ENCODE results near the gene LARGE1. TPM values are rescaled to one million over a fixed set of nuclear protein-coding genes. Genes with fewer than 3 reads are reported as not detected.

Gene LARGE1
- total and polyA plus RNA-seq, 9 of the 15 experiments (the other 6 are each of a cell fraction or from before 2014, with no cell fraction given) = 0.01 to 0.66 (median 0.14) TPM; not detected in 2

GRCh38 chr22:33570110-33570509 is 350.2 kb downstream of the LARGE1 start:
- Histone ChIP-seq H3K4me3 (no peak overlapping the region), H3K36me3 (ENCODE audit: control insufficient read depth, insufficient read depth, low read length) (no peaks in the 10 kb centered on the region), H3K4me1 (replicated peaks in 1 of 2; ENCODE audit: control insufficient read depth in 2 of 2, insufficient read depth in 2 of 2, low read length in 2 of 2) (no peaks in the 10 kb centered on the region), H3K27me3 (ENCODE audit: control insufficient read depth in 2 of 2, insufficient read depth in 2 of 2, low read length in 2 of 2) (no peaks in the 10 kb centered on the region), H2AFZ (ENCODE audit: low read depth, low read length) (no peak overlapping the region), H3K4me2 (ENCODE audit: insufficient read depth, low read length) (no peak overlapping the region), H3K79me2 (ENCODE audit: control insufficient read depth, insufficient read depth, low read length) (no peaks in the 10 kb centered on the region), H3K9ac (ENCODE audit: insufficient read depth in 1 of 2, low read depth in 2 of 2, low read length in 2 of 2) (no peak overlapping the region), H3K9me1 (ENCODE audit: control insufficient read depth, insufficient read depth, low read length) (no peaks in the 10 kb centered on the region), H3K27ac (ENCODE audit: extremely low read depth, low read depth, low read length) (no peak overlapping the region), H4K20me1 (replicated peaks; ENCODE audit: control insufficient read depth, insufficient read depth, low read length) (no peaks in the 10 kb centered on the region), H3K9me3 (replicated peaks; ENCODE audit: control insufficient read depth, insufficient read depth, low read depth, low read length) (no peaks in the 10 kb centered on the region)
- no peak for DNase-seq (ENCODE audit: extremely low read depth in 1 of 4, low spot score in 3 of 4)
- POLR2A ChIA-PET = no interaction called here
- 0% methylated on average over 2 of the region's 4 CpGs for WGBS (ENCODE audit: insufficient coverage, low coverage, missing lambda C conversion rate)
- CTCF ChIA-PET (ENCODE audit: low intra/inter-chr PET ratio) = no interaction called here
- no TSS peak for BruUV-seq (replicated peaks)
- FAIRE-seq = no peak
- intact Hi-C loops (cut with micrococcal nuclease) = loop anchor here (10.0 kb wide), 1 partner anchor 55 kb away; no protein-coding TSS in a partner anchor
- ATAC-seq = no peak
- no peak for TF ChIP-seq SMARCA5 (IDR thresholded peaks at IDR 0.05)
- in situ Hi-C loops (cut with MboI) = no loop called here

- no TSS peak for BruUV-seq (replicated peaks)
- TF ChIP-seq RB1 (IDR thresholded peaks at IDR 0.05; ENCODE audit: low read depth) (no peak), SIX5 (IDR thresholded peaks at IDR 0.05; ENCODE audit: borderline replicate concordance in 1 of 2, insufficient read depth in 1 of 2, low read depth in 1 of 2, low read length in 2 of 2) (no peak), ZNF644 (tag; IDR thresholded peaks at IDR 0.05; ENCODE audit: low read depth) (no peak), AFF1 (IDR thresholded peaks at IDR 0.05; ENCODE audit: low read depth in 1 of 2, partially characterized antibody in 2 of 2) (no peak), ATF3 (IDR thresholded peaks at IDR 0.05) (no peak), ATF3 (CRISPR knock-in tag; conservative IDR thresholded peaks at IDR 0.05) (no peak), ASH1L (IDR thresholded peaks at IDR 0.05; ENCODE audit: borderline replicate concordance, low read depth, partially characterized antibody) (no peak), CBX2 (IDR thresholded peaks at IDR 0.05; ENCODE audit: insufficient read depth, low read length, poor library complexity, severe bottlenecking) (no peak), BRF2 (IDR thresholded peaks at IDR 0.05; ENCODE audit: borderline replicate concordance, insufficient read depth, insufficient read length) (no peak)
Observed at GRCh38 chr22:33569559-33569958, 350.7 kb downstream of the LARGE1 start.

More at GRCh38 chr22:33569559-33569958, 350.7 kb downstream of the LARGE1 start:
- H3K4me1 ChIP-seq (replicated peaks in 1 of 2; ENCODE audit: control insufficient read depth in 2 of 2, insufficient read depth in 2 of 2, low read length in 2 of 2) = no peaks in the 10 kb centered on the region
- H3K27me3 ChIP-seq (ENCODE audit: control insufficient read depth in 2 of 2, insufficient read depth in 2 of 2, low read length in 2 of 2) = no peaks in the 10 kb centered on the region
- in situ Hi-C loops (cut with MboI) = no loop called here
- DNase-seq (ENCODE audit: extremely low read depth in 1 of 4, low spot score in 3 of 4) (no peak), ATAC-seq (no peak), FAIRE-seq (no peak)
- ChIA-PET CTCF (ENCODE audit: low intra/inter-chr PET ratio) (no interaction called here), POLR2A (no interaction called here)
- H3K4me2 ChIP-seq (ENCODE audit: insufficient read depth, low read length) = no peak overlapping the region
- no peak overlapping the region for H2AFZ ChIP-seq (ENCODE audit: low read depth, low read length)
- no peaks in the 10 kb centered on the region for H3K79me2 ChIP-seq (ENCODE audit: control insufficient read depth, insufficient read depth, low read length)
- H3K36me3 ChIP-seq (ENCODE audit: control insufficient read depth, insufficient read depth, low read length) = no peaks in the 10 kb centered on the region
- no peak overlapping the region for H3K4me3 ChIP-seq
- H3K9me1 ChIP-seq (ENCODE audit: control insufficient read depth, insufficient read depth, low read length) = no peaks in the 10 kb centered on the region
- H3K9ac ChIP-seq (ENCODE audit: insufficient read depth in 1 of 2, low read depth in 2 of 2, low read length in 2 of 2) = no peak overlapping the region
- H3K27ac ChIP-seq (ENCODE audit: extremely low read depth, low read depth, low read length) = no peak overlapping the region
- intact Hi-C loops (cut with micrococcal nuclease) = no loop called here
- no peaks in the 10 kb centered on the region for H4K20me1 ChIP-seq (replicated peaks; ENCODE audit: control insufficient read depth, insufficient read depth, low read length)
- WGBS (ENCODE audit: insufficient coverage, low coverage, missing lambda C conversion rate) = 8% methylated on average over 2 of the region's 3 CpGs
- no peaks in the 10 kb centered on the region for H3K9me3 ChIP-seq (replicated peaks; ENCODE audit: control insufficient read depth, insufficient read depth, low read depth, low read length)

Data from K562 (cell line).